HG03457 (cell line): ENCODE results near the gene PKD2L1.
"Not testable (repeated sequence)": the region's sequence is repeated elsewhere in the genome, so short reads cannot be mapped to it uniquely, and the experiment has no call there.

Experiments used
- ATAC-seq: cut with Tn5 transposase; IDR thresholded peaks from one replicate; pipeline ENCODE4 v1.9.1; 2021; ENCODE audit warnings: moderate number of reproducible peaks; ENCODE audit not compliant: unreplicated experiment

PKD2L1 gene

DNA sequence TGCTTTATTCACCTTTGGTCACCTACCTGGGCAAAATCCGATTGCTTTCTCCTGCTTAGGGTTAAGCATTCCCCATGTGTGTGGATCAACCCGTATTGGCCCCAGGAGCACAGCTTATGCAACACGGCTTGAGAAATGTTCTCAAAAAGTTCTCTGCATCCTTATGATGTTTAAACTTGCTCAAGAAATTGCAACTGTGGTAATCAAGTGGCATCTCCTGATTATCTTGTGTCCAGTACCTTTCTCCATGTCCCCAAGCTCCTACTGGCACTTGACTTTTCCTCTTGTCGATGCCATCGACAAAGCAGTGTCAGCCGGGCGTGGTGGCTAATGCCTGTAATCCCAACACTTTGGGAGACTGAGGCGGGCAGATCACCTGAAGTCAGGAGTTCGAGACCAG lies 4.7 kb upstream of the PKD2L1 start:
- no peak for ATAC-seq

DNA sequence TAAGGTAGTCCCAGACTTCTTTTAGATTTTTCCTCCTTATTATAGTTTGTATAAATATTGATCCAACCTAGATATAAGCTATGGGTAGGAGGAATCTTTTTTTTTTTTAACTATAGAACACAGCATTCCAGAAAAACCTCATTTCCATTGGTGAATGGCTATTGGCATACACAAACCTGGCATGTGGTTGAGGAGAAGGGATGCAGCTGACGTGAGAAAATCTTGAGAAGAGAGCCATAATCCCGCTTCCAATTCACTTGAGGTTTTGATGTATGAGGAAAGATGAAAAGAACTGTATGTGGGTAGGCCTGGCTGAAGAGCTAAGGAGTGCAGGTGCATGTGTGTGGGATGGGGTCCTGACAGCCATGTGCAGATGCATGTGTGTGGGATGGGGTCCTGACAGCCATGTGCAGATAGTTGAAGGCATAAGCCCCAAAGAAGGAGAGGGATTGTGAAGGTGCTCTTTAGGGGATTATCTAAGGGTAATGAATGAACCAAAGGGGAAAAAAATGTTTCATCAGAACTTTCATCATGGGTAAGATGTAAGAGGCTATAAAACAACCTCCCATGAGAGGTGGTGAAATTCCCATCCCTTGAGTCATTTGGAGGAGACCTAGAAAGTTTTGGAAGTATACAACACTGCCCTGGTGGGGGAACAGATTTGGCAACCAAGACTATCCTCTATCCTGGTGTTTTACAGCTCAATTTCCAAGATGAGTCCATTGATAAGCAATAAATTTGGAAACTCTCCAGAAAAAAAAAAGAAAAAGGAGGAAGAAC lies 3.8 kb upstream of the PKD2L1 start:
- no peak for ATAC-seq

DNA sequence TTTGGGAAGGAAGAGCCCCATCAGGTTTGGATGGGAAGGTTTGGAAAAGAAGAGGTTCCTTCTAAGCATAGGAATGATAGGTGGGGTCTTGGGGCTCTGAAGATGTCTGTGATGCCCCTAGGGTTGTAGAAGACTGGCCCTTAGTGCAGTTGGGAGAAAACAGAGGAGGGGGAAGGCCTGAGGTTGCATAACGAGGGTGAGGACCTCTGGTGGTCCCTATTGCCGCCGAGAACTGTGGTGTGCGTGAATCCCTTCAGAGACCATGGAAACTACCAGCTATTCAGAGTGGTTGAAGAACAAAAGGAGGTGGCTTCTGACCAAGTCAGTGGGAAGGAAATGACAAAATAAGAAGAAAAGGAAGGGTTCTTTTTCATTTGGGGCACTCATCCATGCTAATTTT lies 3.1 kb upstream of the PKD2L1 start:
- no peak for ATAC-seq

DNA sequence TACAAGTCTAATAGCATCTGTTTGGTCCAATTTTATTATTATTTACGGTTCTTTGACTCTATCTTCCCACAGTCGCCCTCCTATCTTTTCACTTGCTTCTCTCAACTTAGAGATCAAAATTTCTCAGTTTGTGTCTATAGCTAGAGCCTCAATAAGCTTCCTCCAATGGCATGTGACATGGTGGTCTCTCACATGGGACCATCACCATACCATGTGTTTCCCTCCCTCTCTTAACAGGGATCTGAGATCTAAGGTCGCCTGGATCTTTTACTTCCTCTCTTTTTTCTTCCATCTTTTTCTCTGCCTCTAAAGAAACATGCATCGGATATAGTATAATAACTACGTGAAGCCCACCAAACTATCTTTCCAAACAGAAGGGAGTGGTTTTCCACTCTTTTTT lies 1.8 kb downstream of the PKD2L1 start:
- ATAC-seq, result no peak

DNA sequence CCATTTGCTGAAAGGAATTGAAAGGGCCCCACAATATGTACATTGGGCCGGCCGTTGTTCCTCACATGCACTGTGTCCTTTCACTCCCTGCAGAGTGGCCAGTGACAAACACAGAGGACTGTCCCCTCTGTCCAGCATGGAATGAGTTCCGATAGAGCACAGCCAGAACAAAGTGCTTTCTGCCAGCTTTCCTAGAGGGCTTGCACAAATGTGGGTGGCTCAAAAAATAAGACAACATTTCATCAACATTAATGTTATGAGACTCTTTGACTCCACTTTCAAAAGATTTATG lies 2.4 kb downstream of the PKD2L1 start:
- no peak for ATAC-seq

DNA sequence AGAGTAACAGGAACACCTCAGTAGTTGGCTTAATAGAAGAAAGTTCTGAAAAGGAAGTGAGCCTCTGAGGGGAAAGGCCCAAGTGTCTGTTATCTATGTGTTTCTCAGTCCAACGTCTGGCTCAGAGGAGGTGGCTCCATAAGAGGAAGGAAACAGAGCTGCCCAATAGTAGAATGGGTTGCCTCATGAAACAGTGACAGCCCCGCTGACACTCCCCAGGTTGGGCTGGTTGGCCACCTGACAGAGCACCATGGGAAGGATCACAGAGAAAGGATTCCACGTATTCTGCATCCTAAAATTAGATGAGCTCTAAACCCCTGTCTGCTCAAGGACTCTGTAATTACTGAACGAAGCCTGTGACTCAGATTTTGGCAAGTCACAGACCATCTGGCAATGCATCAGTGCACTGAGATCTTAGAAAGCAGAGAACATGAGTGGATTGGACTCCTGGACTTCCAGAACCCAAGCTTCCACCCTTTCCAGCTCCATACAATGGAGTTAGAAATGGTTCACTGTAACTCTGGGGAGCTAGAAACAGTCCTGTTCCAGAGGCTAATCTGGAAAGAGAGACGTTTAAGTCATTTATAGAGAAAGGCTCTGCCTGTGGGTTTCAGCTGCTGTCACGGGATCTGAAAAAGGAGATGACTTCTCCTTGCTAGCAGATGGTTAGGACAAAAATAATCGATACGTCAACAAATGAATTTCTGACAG lies 2.9 kb downstream of the PKD2L1 start:
- peak; percentile 94 for ATAC-seq

DNA sequence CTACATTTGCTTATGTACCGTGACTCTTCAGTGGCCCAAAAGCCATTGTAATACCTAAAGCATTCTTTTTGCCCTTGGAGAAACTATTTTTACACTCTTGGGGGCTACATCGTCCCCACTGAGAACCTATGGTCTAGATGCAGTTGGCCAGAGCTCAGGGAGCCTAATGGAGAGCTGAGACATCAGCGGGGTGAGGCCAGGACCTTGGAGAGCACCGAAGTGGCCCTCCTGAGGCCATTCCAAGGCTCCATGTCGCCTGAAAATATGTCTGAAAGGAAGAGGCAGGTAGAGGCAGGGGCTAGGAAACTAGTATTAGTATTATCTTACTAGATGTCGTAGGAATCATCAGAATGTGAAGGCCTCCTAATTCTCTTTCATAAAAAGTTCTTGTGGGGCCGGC lies 4.9 kb downstream of the PKD2L1 start:
- ATAC-seq, result no peak

DNA sequence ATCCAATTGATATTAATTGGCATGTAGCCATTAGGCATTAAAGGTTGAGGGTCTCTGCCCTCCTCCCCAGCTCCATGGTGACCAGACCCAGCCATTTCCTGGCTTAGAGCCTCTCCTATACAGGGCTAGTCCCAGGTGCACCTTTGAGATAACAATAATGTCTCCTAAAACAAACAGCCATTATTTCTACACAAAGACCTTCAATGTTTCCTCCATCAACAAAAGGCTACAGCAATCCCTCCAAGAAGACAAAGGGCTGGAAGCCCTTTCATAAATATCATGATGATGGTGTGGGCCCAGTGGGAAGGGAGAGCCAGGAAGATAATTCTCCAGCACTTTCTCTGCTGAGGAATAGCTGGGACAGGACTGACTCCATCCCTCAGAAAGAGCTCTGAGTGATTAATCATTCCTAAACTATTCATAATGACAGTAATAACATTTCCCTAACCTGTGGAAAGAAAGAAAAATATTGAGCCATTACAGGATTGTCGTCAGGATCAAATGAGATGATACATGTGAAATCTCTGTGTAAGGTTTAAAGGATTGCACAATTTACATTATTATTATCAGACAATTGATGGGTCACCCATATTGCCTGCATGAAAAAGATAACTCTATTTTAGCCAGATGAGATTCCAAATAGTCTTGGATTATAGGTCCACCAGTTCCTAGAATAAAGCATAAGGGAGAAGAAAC lies 10.2 kb downstream of the PKD2L1 start:
- no peak for ATAC-seq

DNA sequence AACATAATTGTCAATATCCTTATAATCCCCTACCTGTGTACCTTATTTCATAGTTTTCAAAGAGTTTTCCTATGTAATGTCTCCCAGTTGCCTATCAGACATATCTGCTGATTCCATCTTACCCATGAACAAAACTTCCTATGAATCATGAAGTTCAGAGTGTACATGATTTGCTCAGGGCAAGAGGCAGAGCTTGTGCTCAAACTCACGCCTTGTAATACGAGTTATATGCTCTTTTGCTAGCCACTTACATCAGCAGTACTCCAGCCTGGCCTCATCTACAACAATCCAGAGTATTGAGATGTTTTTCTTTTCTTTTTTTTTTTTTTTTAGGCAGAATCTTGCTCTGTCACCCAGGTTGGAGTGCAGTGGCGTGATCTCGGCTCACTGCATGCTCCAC lies 11.8 kb downstream of the PKD2L1 start:
- no peak for ATAC-seq

DNA sequence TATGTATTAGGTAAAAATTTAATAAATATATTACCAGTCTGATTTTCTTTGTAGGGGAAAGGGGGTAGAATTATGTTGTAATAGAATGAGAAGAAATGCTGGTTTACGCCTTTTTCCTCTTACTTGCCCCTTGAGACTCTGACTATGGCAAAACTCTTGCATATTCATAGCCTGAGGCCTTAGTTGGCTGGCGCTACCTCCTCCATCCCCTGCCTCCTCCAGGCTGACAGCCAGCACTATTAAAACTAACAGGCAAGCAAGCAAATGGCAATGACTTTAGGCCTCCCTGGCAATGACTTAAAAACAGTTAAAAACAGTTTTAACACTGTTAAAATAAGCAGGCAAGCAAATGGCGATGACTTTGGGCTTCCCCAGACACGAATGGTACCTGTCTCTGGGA lies 14.4 kb downstream of the PKD2L1 start:
- no peak for ATAC-seq

DNA sequence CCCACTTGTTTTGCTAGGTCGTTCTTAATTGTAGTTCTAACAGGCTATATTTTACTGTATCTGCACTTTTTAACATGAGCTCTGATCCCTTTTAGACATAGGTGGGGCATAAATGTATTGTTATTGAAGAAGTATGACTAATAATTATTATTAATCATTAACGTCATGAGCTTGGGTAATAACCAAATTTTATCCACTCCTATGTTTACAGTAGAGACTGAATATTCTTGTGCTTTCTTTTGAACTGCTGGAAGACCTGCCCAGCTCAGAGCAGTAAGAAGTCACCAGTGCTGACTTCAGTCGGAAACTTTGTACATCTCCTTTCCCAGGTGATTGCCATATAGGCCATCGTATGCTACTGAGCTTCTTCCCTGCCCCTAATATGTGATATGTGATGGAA lies 18.7 kb downstream of the PKD2L1 start:
- ATAC-seq, result no peak

DNA sequence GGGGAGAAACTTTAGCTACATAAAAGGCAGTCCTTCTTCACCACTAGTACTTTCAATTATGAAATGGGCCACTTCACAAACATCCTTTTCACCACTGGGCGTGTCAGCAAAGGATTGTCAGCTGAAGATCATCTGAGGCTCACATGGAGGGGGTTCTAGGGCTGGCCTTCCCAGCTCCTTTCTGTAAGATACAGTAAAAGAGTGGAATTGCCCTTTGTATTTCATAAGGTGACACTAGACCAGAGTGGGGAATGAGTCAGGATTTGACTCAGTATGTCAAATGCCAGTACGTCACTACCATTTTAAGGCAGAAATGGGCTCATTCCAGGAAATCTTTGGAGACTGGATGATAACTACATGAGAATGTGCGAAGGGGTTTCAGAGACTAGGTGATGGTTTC lies 22.3 kb downstream of the PKD2L1 start:
- no peak for ATAC-seq

DNA sequence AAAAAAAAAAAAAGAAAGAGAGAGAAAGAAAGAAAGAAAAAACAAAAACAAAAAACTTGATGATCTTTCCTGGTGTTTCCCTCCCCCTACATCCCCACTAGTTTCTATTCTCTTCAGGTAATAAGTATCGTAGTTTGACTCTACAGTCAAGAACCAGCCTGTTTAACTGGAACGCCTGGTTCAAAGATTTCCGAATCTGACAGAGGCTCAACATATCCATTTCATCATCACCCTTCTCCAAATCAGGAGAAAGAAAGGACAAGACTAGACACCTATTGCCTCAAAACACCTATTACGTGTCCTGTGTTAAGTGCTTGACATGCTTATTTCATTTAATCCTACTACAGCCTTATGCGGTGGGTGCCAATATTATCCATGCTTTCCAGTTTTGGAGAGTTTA lies 23.2 kb downstream of the PKD2L1 start:
- ATAC-seq, result no peak

DNA sequence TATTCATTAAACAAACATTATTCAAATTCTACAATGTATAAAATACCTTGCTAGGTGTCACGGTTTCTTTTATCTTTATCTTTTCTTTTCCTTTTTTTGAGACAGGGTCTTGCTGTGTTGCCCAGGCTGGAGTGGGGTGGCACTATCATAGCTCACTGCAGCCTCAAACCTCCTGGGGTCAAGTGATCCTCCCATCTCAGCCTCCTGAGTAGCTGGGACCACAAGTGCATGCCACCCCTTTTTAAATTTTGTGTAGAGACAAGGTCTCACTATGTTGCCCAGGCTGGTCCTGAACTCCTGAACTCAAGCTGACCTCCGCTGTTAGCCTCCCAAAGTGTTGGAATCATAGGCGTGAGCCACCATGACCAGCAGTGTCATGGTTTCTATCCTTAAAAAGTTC lies 25.6 kb downstream of the PKD2L1 start:
- no peak for ATAC-seq

DNA sequence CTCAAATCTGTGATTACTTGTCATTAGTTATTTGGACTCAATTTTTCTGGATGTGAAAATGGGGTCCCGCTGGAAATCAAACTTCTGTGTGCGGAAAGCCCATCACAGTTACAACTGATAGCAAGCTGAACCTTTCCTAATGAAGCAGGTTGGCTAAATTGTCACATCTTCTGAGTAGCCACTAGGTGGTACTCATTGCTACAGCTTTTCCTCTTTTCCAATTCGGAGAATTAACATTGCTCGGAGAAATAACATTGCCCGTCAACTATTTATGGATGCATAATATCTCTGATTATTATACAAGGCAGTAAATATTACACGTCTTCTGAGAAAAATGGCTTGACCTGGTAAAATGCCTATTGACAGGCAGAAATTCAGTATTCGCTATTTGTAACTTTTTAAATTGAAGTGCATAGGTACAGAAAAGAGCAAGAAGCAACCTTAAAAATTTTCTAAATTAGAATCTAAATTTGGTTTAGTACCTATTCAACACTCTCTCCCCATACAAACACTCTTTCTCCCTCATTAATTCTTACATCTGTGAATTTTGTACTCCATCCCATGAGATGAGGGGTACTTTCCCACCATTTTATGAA lies 26.2 kb downstream of the PKD2L1 start:
- no peak for ATAC-seq

DNA sequence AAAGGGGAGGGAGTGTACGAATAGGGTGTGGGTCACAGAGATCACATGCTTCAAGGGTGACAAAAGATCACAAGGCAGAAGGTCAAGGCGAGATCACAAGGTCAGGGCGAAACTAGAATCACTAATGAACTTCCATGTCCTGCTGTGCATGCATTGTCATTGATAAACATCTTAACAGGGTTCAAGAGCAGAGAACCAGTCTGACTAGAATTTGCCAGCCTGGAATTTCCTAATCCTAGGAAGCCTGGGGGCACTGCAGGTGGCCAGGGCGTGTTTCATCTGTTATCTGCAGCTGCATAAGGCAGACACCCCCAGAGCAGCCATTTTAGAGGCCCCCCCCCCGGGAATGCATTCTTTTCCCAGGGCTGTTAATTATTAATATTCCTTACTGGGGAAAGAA lies 28.9 kb downstream of the PKD2L1 start:
- not testable (repeated sequence) for ATAC-seq

DNA sequence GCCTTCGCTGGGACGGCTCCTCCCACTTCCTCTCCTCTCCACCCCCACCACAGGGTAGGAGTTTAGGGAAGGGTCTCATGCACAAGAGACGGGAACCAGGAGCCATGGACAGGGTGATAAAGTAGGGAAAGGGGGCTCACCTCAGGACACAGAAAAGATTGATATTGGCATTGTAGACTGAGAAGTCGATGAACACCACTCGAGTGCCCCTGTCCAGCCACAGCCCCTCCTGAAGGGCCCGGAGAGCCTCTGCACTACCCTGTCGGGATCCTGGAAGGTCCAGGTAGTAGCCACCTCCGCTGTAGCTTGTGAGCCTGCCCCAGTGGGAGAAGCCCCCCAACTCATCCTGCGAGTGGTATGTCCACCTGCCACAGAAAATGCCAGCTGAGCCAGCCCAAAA lies 32.8 kb downstream of the PKD2L1 start:
- ATAC-seq, result no peak

DNA sequence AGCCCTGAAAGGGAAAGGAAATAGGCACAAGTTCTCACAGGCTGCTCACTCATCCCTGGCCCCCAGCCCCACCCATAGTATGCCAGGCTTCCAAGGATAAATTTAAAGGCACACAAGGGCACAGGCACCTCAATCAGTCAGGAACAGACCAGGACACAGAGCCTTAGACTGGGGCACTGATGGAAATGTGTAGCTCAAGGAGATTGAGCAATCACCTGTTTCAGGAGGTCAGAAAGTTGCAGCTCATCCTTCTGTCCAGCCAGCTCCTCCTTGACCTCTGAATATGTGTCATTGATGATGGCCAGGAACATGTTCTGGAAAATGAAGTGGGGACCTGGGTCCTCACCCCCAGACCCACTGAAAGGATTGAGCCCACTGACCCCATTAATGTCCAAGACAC lies 37.0 kb downstream of the PKD2L1 start:
- no peak for ATAC-seq

DNA sequence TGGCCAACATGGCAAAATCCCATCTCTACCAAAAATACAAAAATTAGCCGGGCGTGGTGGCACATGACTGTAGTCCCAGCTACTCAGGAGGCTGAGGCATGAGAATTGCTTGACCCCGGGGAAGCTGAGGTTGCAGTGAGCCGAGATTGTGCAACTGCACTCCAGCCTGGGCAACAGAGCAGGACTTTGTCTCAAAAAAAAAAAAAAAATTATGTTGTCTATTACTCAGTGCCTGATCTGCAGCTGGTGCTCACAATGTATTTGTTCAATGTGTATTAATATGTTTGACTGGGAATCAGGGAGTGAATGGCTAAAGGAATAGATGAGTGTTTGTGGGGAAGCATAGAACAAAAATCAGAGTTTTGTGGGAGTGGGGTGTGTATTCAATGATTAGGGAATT lies 37.7 kb downstream of the PKD2L1 start:
- not testable (repeated sequence) for ATAC-seq

DNA sequence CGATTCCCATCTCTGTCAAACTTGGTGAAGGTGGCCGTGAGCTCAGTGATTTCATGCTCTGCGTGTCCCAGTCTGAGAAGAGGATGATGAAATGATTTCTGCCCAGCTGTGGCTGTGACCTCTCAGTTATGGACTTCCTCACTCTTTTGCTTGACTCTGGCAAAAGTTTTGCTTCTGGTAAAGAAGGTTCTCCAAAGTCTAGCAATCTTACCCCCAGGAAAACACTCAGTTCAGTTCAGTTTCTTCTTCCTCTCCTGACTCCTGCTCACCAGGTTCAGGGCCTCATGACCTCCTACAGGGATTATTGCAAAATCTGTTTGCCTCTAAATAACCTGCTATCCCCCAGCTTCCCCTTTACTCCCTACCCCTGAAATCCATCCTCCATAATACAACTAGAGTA lies 38.7 kb downstream of the PKD2L1 start:
- no peak for ATAC-seq

DNA sequence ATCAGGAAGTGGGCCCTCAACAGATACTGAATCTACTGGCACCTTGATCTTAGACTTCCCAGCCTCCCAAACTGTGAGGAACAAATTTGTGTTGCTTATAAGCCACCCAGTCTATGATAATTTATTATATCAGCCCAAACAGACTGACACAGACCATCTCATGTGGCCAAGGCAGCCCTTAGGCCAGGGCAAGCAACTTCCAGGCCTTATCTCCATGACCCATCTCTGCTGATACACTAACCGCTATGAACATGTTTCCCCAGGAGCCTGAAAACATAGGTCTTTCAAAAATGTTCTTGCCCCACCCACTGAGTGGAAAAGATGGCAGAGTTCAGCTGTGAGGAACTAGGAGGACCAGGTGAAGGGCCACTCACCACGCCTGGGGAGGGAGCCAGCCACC lies 40.4 kb downstream of the PKD2L1 start:
- ATAC-seq, result no peak

DNA sequence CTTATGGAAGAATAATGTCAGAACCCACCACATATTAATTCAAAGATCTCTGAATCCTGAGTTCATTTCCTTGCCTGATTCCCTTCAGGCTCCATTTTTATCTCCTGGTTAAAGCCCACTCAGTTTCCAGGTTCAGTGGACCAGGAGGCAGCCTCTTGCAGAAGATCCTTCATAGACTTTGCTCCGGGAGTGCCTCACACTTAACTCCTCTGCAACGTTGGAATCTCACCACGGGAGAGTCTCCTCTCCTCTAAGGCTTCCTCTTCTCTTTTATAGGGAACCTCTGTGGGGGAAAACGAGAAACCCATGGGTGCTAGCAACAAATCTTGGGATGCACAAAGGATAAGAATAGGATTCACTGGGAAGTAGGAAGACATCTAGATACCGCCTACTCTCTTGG lies 41.8 kb downstream of the PKD2L1 start:
- no peak for ATAC-seq
